ENCODE results near the gene MORN3. TPM values are rescaled to one million over a fixed set of nuclear protein-coding genes. Genes with fewer than 3 reads are reported as not detected.

Gene MORN3
- total RNA-seq, 1 experiment from 2014 or later: 0.76 TPM

DNA sequence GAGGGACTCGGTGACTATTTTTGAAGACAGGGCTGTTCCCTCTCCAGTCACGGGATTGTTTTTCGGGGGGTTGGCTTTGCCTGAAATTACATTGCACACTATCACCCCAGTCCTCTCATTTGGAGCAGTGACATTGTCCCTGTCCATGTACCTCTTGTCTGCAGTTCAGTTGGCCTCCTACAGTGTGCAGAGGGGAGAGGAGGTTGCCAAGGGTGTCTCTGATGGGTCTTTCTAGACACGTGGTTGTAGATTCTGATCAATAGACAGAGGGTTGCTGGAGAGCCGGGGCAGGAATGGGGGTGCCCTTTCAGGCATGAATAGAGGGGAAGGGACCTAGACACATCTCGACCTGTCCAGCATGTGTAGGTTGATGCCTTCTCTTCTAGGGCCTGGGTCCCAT, 44.3 kb upstream of the MORN3 start:
- Mint-ChIP-seq H3K27me3 (ENCODE audit: unreplicated experiment) (no peaks in the 10 kb centered on the region), H3K9me3 (ENCODE audit: low read depth, unreplicated experiment) (peaks cover 2% of the 10 kb centered on the region), H3K4me1 (ENCODE audit: low read depth, unreplicated experiment) (peaks cover 17% of the 10 kb centered on the region), H3K4me3 (ENCODE audit: low read depth, unreplicated experiment) (peak overlapping the region; percentile 90), H3K36me3 (ENCODE audit: insufficient read depth, unreplicated experiment) (peaks cover 28% of the 10 kb centered on the region), H3K27ac (ENCODE audit: unreplicated experiment) (no peak overlapping the region)
- intact Hi-C loops (cut with micrococcal nuclease; ENCODE audit: unreplicated experiment): no loop called here
- TF ChIP-seq, protein P1, sequence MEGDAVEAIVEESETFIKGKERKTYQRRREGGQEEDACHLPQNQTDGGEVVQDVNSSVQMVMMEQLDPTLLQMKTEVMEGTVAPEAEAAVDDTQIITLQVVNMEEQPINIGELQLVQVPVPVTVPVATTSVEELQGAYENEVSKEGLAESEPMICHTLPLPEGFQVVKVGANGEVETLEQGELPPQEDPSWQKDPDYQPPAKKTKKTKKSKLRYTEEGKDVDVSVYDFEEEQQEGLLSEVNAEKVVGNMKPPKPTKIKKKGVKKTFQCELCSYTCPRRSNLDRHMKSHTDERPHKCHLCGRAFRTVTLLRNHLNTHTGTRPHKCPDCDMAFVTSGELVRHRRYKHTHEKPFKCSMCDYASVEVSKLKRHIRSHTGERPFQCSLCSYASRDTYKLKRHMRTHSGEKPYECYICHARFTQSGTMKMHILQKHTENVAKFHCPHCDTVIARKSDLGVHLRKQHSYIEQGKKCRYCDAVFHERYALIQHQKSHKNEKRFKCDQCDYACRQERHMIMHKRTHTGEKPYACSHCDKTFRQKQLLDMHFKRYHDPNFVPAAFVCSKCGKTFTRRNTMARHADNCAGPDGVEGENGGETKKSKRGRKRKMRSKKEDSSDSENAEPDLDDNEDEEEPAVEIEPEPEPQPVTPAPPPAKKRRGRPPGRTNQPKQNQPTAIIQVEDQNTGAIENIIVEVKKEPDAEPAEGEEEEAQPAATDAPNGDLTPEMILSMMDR (IDR thresholded peaks at IDR 0.05; ENCODE audit: unreplicated experiment): no peak
- DNase-seq: no peak
- CTCF ChIA-PET: interaction anchor here (1.1 to 1.3 kb wide), 2 partner anchors 27 to 80 kb away, joined by 3 to 6 read pairs; no protein-coding TSS in a partner anchor
- BruUV-seq (replicated peaks): no TSS peak

DNA sequence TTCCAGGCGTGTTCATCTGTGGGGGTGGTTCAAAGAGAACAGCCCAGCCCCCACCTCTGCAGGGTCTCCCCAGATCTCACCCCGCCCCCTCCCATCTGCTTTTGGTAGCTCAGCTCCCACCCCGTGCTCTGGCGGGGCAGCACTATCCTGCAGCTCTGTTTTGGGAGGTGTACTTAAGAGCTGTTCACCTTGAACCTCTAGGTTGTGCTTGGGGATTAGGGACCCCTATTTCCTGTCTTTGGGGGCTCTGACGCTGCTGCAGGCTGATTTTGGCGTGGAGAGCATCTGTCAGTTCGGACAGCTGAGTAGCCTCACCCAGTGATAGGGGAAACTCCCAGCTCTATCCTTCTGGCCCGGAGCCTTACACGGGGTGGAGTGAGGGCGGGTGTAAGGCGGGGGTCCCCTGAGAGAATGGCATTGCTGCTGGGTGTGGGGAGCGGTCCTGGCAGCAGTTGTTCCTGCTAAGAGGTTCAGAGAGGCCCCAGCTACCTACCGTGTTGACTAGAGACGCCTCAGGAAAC, 43.9 kb upstream of the MORN3 start:
- Mint-ChIP-seq H3K27ac (ENCODE audit: unreplicated experiment) (peak overlapping the region; percentile 61), H3K4me1 (ENCODE audit: low read depth, unreplicated experiment) (peaks cover 17% of the 10 kb centered on the region), H3K9me3 (ENCODE audit: low read depth, unreplicated experiment) (peaks cover 2% of the 10 kb centered on the region), H3K4me3 (ENCODE audit: low read depth, unreplicated experiment) (peak overlapping the region; percentile 90), H3K36me3 (ENCODE audit: insufficient read depth, unreplicated experiment) (peaks cover 28% of the 10 kb centered on the region), H3K27me3 (ENCODE audit: unreplicated experiment) (no peaks in the 10 kb centered on the region)
- no peak for DNase-seq
- intact Hi-C loops (cut with micrococcal nuclease; ENCODE audit: unreplicated experiment): no loop called here
- TF ChIP-seq, protein P1 (IDR thresholded peaks at IDR 0.05; ENCODE audit: unreplicated experiment): no peak
- CTCF ChIA-PET: interaction anchor here (0.6 to 1.3 kb wide), 5 partner anchors 27 to 86 kb away, joined by 3 to 7 read pairs (median 3); no protein-coding TSS in a partner anchor
- no TSS peak for BruUV-seq (replicated peaks)

DNA sequence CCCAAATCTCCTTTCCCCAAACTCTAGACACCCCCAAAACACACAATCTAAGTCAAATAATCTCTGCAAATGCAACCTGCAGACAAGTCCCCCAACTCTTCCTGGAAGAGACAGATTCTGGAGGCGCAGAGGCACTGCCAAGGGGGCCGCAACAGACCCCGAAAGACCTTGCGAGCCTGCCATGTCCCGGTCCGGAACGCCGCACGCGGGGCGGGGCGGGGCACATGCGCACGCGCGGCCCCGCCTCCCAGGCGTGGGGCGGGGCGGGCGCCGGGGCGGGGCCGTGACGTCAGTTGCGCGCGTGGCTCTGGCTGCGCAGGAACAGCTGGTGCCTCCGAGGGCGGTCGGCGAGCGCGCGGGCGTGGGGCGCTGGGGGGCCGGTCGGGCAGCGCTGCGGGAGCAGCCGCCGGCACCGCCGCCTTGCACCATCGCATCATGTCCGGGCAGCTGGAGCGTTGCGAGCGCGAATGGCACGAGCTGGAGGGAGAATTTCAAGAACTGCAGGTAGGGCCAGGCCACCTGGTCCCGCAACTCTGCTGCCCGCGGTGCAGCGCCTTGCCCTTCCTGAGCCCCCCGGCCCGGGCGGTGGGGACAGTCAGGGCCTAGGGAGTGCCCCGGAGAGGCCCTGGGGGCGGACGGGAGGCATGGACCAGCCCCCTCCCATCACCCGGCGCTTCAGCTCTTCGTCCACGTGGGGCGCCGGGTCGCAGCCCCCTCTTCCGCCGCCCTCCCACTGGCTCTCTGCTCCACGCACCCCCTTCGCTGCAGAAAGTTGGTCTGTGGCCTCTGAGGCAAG, 43.2 kb upstream of the MORN3 start, which contains the start of gene TMEM120B:
Gene TMEM120B, plus strand, starts transcription at position 292 of the 796 bp plus-strand sequence. Its CDS starts 144 bp downstream, at position 436.
- Mint-ChIP-seq H3K4me1 (ENCODE audit: low read depth, unreplicated experiment) (peaks cover 17% of the 10 kb centered on the region), H3K4me3 (ENCODE audit: low read depth, unreplicated experiment) (peak within 1 kb of the TSS; percentile 90), H3K27me3 (ENCODE audit: unreplicated experiment) (no peaks in the 10 kb centered on the region), H3K27ac (ENCODE audit: unreplicated experiment) (peak within 1 kb of the TSS; percentile 88), H3K36me3 (ENCODE audit: insufficient read depth, unreplicated experiment) (peaks cover 28% of the 10 kb centered on the region), H3K9me3 (ENCODE audit: low read depth, unreplicated experiment) (peaks cover 2% of the 10 kb centered on the region)
- intact Hi-C loops (cut with micrococcal nuclease; ENCODE audit: unreplicated experiment): no loop called here
- CTCF ChIA-PET: interaction anchor here (0.6 to 1.3 kb wide), 13 partner anchors 14 to 688 kb away, joined by 3 to 7 read pairs (median 4); no protein-coding TSS in a partner anchor
- DNase-seq: peak; percentile 90
- TF ChIP-seq, protein P1 (IDR thresholded peaks at IDR 0.05; ENCODE audit: unreplicated experiment): no peak
- BruUV-seq (replicated peaks): no TSS peak

DNA sequence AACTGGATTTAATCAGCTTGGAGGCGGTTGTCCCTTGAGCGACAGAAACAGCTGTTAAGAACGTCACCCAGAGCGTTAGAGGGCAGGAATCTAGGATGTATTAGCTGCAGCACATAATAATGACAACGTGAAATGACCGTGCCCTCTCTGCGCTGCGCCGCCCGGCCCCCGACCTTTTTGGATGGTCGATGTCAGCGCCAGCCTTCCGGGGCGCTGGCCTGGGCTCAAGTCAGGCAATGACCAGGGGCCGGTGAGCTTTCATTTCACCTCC, 42.7 kb upstream of the MORN3 start:
- intact Hi-C loops (cut with micrococcal nuclease; ENCODE audit: unreplicated experiment): no loop called here
- no peak for DNase-seq
- Mint-ChIP-seq H3K9me3 (ENCODE audit: low read depth, unreplicated experiment) (peaks cover 2% of the 10 kb centered on the region), H3K36me3 (ENCODE audit: insufficient read depth, unreplicated experiment) (peaks cover 28% of the 10 kb centered on the region), H3K27me3 (ENCODE audit: unreplicated experiment) (no peaks in the 10 kb centered on the region), H3K4me3 (ENCODE audit: low read depth, unreplicated experiment) (peak overlapping the region; percentile 90), H3K4me1 (ENCODE audit: low read depth, unreplicated experiment) (peaks cover 16% of the 10 kb centered on the region), H3K27ac (ENCODE audit: unreplicated experiment) (peak overlapping the region; percentile 88)
- TF ChIP-seq, protein P1 (IDR thresholded peaks at IDR 0.05; ENCODE audit: unreplicated experiment): no peak
- CTCF ChIA-PET: interaction anchor here (0.6 to 1.3 kb wide), 9 partner anchors 13 to 688 kb away, joined by 3 to 6 read pairs (median 5); no protein-coding TSS in a partner anchor
- TSS peak; percentile 91 for BruUV-seq (replicated peaks)

Data from Calu3 (cell line).